ENCODE results near the gene ZMYND8. TPM values are rescaled to one million over a fixed set of nuclear protein-coding genes. Genes with fewer than 3 reads are reported as not detected.

ZMYND8 gene
- total RNA-seq, 1 donor from 2014 or later = 18.6 TPM

DNA sequence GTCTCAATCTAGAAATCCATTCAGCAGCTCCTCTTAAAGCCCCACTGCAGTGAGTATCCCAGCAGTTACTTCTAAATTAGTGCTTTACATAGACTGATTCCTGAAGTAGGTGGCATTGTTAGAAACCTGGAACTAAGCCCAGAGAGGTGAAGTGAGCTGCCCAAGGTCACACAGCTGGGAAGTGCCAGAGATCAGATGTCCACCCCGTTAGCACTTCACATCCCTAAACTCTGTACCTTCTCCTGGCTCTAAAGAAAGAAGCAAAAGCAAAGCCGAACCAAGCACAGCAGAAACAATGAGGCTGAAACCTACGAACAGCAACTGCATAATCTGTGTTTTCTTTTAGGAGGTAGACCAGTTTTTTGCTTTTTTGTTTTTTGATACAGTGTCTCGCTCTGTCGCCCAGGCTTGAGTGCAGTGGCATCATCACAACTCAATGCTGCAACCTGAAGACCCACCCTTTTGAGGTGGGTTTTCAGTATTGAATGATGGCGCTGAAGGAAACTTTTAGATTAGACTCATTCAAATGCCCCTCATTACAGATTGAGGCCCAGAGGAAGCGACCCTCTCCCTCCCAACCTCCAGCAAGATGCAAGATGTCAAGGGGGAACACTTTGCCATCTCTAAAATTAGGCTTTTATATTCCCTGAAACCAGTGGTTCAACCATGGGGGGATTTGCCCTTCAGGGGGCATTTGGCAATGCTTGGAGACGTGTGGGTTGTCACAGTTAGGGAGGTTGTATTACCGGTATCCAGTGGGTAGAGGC lies 3.2 kb upstream of the ZMYND8 start:
- no peak overlapping the region for H3K4me3 ChIP-seq (ENCODE audit: low read depth, low read length)

DNA sequence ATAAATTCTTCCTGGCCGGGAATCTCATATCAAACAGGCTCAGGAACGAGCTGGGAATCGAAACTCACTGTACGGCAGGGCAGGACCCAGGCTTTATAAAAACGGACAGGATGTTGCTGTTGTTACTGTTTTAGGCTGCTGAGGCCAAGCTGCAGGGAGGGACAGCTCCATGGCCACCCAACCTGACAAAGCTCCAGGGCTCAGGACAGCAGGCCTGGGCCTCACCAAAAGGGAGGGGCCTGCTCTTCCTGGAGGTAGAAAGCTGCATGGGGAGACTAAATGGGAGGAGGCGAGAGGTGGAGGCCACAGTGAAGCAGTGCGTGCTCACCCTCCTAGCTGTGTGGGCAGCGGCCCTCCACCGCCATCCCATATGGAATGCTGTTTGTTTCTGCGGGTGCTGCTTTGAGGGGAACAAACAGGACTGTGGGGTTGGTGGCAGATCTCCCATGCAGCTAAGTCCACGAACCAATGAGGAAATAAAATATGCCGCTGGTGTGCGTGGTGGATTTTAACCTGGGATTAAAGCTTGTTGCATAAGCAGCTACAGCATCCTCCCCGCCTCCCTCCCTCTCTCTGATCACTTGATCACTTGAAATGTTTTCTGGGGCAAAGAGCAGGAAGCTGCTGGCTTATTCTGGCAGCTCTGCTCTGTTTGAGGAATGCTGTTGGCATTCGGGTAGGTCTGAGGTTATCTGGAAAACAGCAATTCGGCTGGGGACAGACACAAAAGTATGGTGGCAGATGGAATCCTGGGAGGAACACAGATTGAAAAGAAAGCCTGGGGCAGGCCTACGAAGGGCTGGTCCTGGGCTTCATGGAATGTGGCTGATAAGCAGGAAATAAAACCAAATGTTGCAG lies 2.4 kb upstream of the ZMYND8 start:
- TF ChIP-seq, protein P1, sequence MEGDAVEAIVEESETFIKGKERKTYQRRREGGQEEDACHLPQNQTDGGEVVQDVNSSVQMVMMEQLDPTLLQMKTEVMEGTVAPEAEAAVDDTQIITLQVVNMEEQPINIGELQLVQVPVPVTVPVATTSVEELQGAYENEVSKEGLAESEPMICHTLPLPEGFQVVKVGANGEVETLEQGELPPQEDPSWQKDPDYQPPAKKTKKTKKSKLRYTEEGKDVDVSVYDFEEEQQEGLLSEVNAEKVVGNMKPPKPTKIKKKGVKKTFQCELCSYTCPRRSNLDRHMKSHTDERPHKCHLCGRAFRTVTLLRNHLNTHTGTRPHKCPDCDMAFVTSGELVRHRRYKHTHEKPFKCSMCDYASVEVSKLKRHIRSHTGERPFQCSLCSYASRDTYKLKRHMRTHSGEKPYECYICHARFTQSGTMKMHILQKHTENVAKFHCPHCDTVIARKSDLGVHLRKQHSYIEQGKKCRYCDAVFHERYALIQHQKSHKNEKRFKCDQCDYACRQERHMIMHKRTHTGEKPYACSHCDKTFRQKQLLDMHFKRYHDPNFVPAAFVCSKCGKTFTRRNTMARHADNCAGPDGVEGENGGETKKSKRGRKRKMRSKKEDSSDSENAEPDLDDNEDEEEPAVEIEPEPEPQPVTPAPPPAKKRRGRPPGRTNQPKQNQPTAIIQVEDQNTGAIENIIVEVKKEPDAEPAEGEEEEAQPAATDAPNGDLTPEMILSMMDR (conservative IDR thresholded peaks at IDR 0.05; ENCODE audit: low read depth, low read length) = no peak
- H3K4me3 ChIP-seq (ENCODE audit: low read depth, low read length) = peak overlapping the region; percentile 10
- peak; percentile 85 for DNase-seq (ENCODE audit: low read depth)

More for the DNA sequence above, 3.2 kb upstream of the ZMYND8 start:
- TF ChIP-seq, protein P1 (conservative IDR thresholded peaks at IDR 0.05; ENCODE audit: low read depth, low read length) = no peak
- DNase-seq (ENCODE audit: low read depth) = no peak

DNA sequence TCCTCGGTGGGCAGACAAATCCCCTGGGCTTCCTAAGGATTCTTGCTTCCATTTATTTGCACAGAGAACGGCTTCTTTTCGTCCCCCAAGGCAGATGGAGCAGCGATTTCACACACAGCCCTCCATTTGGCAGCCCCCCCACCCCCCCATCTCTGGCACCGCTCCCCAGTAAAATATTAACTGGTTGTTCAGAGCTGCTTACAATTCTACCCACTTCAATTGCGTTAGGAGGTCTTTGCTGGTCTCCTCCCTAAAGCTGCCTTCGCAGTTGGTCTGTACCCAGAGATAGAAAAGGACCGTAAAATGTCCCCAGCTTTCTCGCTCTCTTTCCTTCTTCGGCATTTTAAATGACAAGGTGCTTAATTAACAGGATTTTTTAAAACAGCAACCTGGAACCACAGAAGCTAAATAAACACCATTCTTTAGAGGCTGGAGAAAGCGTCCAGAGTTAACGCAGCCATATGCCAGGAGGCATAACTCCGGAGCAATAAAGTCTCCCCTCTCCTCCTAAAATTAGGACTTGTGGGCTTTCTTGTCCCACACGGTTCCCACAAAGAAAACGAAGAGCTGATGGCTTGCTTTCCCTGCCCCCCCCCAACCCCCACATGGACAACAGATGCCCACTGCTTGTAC lies 1.7 kb upstream of the ZMYND8 start:
- no peak for DNase-seq (ENCODE audit: low read depth)
- TF ChIP-seq, protein P1 (conservative IDR thresholded peaks at IDR 0.05; ENCODE audit: low read depth, low read length) = no peak
- H3K4me3 ChIP-seq (ENCODE audit: low read depth, low read length) = peak overlapping the region; percentile 10

DNA sequence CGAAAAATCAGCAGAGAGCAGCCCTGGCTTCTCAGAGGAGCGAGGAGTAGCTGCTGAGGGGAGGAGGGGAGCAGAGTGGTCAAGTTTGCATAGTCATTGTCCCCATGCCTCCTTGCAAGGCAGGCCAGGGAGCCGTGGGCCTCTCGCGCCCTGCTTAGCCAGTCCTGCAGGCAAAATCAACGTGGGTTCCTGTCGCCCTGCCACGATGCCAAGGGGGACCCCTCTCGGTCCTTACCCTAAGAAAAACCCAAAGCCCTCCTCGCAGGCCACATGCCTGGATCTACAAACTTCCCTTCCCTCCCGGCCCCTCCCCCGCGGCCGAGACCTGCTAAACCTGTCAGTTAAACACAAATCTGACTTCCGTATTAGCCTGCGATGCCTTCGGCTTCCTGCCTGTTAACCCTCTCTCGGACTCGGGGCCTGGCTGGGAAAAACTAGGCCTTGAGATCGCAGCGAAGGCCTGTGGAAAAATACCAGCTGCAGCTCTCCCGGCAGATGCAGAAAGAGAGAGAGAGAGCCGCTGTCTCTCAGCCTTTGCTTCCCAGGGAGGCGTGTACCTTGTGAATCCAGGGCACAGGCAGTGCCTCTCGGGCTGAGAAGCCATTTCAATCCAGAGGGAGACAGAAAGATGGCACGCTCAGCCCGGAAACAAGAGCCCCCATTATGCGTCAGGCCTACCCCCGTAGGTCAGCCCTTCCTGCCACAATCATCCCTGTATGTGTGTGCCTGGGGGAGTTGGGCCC lies 968 bp upstream of the ZMYND8 start:
- H3K4me3 ChIP-seq (ENCODE audit: low read depth, low read length) = peak overlapping the region; percentile 56
- TF ChIP-seq, protein P1 (conservative IDR thresholded peaks at IDR 0.05; ENCODE audit: low read depth, low read length) = no peak

DNA sequence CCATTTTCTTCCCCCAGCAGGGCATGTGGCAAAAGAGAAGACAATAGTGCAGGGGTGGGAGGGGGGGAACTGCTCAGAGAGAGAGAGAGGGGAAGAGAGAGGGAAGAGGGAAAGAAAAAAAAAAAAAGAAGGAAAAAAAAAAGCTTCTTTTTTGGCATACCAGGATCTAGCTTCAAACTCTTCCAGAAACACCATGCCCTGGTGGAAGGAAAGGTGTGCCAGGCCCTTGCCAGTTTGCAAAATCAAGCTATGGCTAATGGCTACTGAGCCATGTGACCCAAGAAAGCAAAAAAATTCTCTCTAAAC lies 326 bp downstream of the ZMYND8 start:
- peak overlapping the region; percentile 56 for H3K4me3 ChIP-seq (ENCODE audit: low read depth, low read length)

More for the DNA sequence above, 968 bp upstream of the ZMYND8 start:
- no peak for DNase-seq (ENCODE audit: low read depth)

More for the DNA sequence above, 326 bp downstream of the ZMYND8 start:
- DNase-seq (ENCODE audit: low read depth) = no peak
- TF ChIP-seq, protein P1 (conservative IDR thresholded peaks at IDR 0.05; ENCODE audit: low read depth, low read length) = no peak

All from epithelial cell of proximal tubule (primary cell).